ENCODE results near the gene LYST. TPM values are rescaled to one million over a fixed set of nuclear protein-coding genes. Genes with fewer than 3 reads are reported as not detected.

LYST gene
- total and polyA plus RNA-seq, 2 donors (not counting 3 experiments of a cell fraction or from before 2014, with no cell fraction given), result 3.1 to 9.6 TPM

- CTCF ChIA-PET, result no interaction called here
- Histone ChIP-seq H3K4me3 (replicated peaks in 1 of 3; ENCODE audit: insufficient read depth in 1 of 3, low read depth in 1 of 3, low read length in 3 of 3) (no peak overlapping the region), H3K79me2 (ENCODE audit: control insufficient read depth, insufficient read depth, low read length) (no peaks in the 10 kb centered on the region), H2AFZ (ENCODE audit: low read depth, low read length) (no peak overlapping the region), H3K36me3 (ENCODE audit: control insufficient read depth in 2 of 2, extremely low read depth in 1 of 2, insufficient read depth in 2 of 2, low read length in 2 of 2) (no peaks in the 10 kb centered on the region), H3K9ac (replicated peaks; ENCODE audit: extremely low read depth, insufficient read depth, low read length) (no peak overlapping the region), H3K27me3 (ENCODE audit: control insufficient read depth in 2 of 2, insufficient read depth in 2 of 2, low read length in 2 of 2) (no peaks in the 10 kb centered on the region), H3K4me2 (ENCODE audit: insufficient read depth, low read length) (no peak overlapping the region), H3K4me1 (ENCODE audit: control insufficient read depth, extremely low read depth, insufficient read depth, low read length) (peaks cover 14% of the 10 kb centered on the region), H4K20me1 (replicated peaks; ENCODE audit: control insufficient read depth, extremely low read depth, insufficient read depth, low read length) (no peaks in the 10 kb centered on the region), H3K9me3 (replicated peaks; ENCODE audit: control insufficient read depth, insufficient read depth, low read length) (no peaks in the 10 kb centered on the region), H3K9me1 (replicated peaks; ENCODE audit: control insufficient read depth, extremely low read depth, insufficient read depth, low read length) (no peaks in the 10 kb centered on the region), H3K27ac (ENCODE audit: insufficient read depth, low read depth, low read length) (no peak overlapping the region)
- FAIRE-seq (no peak), DNase-seq (ENCODE audit: low read depth, low spot score) (no peak)
- BruUV-seq (replicated peaks), result no TSS peak
- POLR2A ChIA-PET, result no interaction called here
- TF ChIP-seq MYC (IDR thresholded peaks at IDR 0.05; ENCODE audit: low read depth, low read length), result no peak
- TF ChIP-seq POLR2A (IDR thresholded peaks at IDR 0.05; ENCODE audit: low read depth, low read length), result no peak
- no peak for TF ChIP-seq FOS (IDR thresholded peaks at IDR 0.05; ENCODE audit: borderline replicate concordance, insufficient read depth, low read length)
- TF ChIP-seq JUN (IDR thresholded peaks at IDR 0.05; ENCODE audit: borderline replicate concordance, insufficient read depth, insufficient read length, low read depth), result no peak
- TF ChIP-seq, protein P1, sequence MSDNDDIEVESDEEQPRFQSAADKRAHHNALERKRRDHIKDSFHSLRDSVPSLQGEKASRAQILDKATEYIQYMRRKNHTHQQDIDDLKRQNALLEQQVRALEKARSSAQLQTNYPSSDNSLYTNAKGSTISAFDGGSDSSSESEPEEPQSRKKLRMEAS (IDR thresholded peaks at IDR 0.05; ENCODE audit: insufficient read depth, insufficient read length), result no peak
- no peak for TF ChIP-seq POLR2AphosphoS5 (IDR thresholded peaks at IDR 0.05; ENCODE audit: insufficient read depth, low read depth, low read length)
- TF ChIP-seq CTCF (IDR thresholded peaks at IDR 0.05; ENCODE audit: extremely low read depth in 1 of 2, insufficient read depth in 1 of 2, low read depth in 1 of 2, low read length in 2 of 2), result no peak
- TF ChIP-seq EZH2 (IDR thresholded peaks at IDR 0.05; ENCODE audit: borderline replicate concordance, low read depth, low read length, severe bottlenecking), result no peak
- no peak for TF ChIP-seq GATA2 (IDR thresholded peaks at IDR 0.05; ENCODE audit: insufficient read depth, insufficient read length, low read depth, low read length)
- dilution Hi-C loops (cut with MboI; ENCODE audit: extremely low pct_ligation_motif_present, low sequenced_read_pairs), result no loop called here
- intact Hi-C loops (cut with micrococcal nuclease), result loop anchor here (5.0 kb wide), 1 partner anchor 84 kb away; no protein-coding TSS in a partner anchor
Measured at GRCh38 chr1:235736263-235736662, 130.4 kb downstream of the LYST start.
